Liver (tissue), 9 donors: ENCODE data around the gene KBTBD7. TPM values are rescaled to one million over a fixed set of nuclear protein-coding genes. Genes with fewer than 3 reads are reported as not detected.

ENCODE experiments used
- DNase-seq: peaks from one replicate; pipeline ENCODE4 v3.0.0-alpha.2; 2017; ENCODE audit warnings: low spot score
- H3K27ac ChIP-seq, 2 donors: one replicate each; pipeline ENCODE4 v1.7.0; 2013; ENCODE audit warnings: inconsistent platforms in 2 of 2, low read length in 2 of 2, control low read depth in 1 of 2, low read depth in 1 of 2, mild to moderate bottlenecking in 1 of 2
- H3K27me3 ChIP-seq, 4 donors: one replicate each; pipeline versions ENCODE4 v1.6.1 to v1.7.0; 2013; ENCODE audit warnings: low read length in 3 of 4, inconsistent platforms in 1 of 4, mild to moderate bottlenecking in 1 of 4, moderate library complexity in 1 of 4; ENCODE audit not compliant: control insufficient read depth in 4 of 4, insufficient read depth in 4 of 4
- H3K36me3 ChIP-seq, 4 donors: one replicate each; pipeline versions ENCODE4 v1.6.1 to v1.7.0; 2013; ENCODE audit warnings: low read length in 3 of 4, mild to moderate bottlenecking in 3 of 4, low read depth in 1 of 4, moderate library complexity in 1 of 4; ENCODE audit not compliant: control insufficient read depth in 4 of 4, insufficient read depth in 3 of 4
- H3K4me1 ChIP-seq, 4 donors: one replicate each; pipeline versions ENCODE4 v1.6.1 to v1.7.0; 2013; ENCODE audit warnings: low read length in 3 of 4, mild to moderate bottlenecking in 3 of 4, moderate library complexity in 1 of 4; ENCODE audit not compliant: control insufficient read depth in 4 of 4, insufficient read depth in 4 of 4
- H3K4me3 ChIP-seq, 3 donors: one replicate each; pipeline versions ENCODE4 v1.6.1 to v1.7.0; 2013; ENCODE audit warnings: low read length in 3 of 3, control low read depth in 1 of 3, low read depth in 1 of 3, mild to moderate bottlenecking in 1 of 3
- H3K9ac ChIP-seq, 2 donors: one replicate each; pipeline ENCODE4 v1.7.0; 2013; ENCODE audit warnings: low read length in 2 of 2, mild to moderate bottlenecking in 2 of 2, moderate library complexity in 2 of 2, control low read depth in 1 of 2, low read depth in 1 of 2
- H3K9me3 ChIP-seq, 4 donors: one replicate each; pipeline versions ENCODE4 v1.6.1 to v1.7.0; 2013; ENCODE audit warnings: low read length in 3 of 4; ENCODE audit not compliant: control insufficient read depth in 4 of 4
- ATF3 ChIP-seq: IDR thresholded peaks from 2 replicates; pipeline ENCODE4 v1.6.1; 2016; ENCODE audit warnings: antibody characterized with exemption
- CTCF ChIP-seq: fragments of 150-350 bp; IDR thresholded peaks from 2 replicates; pipeline ENCODE4 v1.5.1; 2017; ENCODE audit warnings: improper control_type of control experiment, low read depth, low read length; ENCODE audit not compliant: missing input control
- EGR1 ChIP-seq, 2 donors: IDR thresholded peaks; 2 replicates each; pipeline ENCODE4 v1.6.1; 2016 to 2018; ENCODE audit warnings: antibody characterized with exemption in 2 of 2, low read depth in 2 of 2
- FOXA1 ChIP-seq: IDR thresholded peaks from 2 replicates; pipeline ENCODE4 v1.6.1; 2016; ENCODE audit warnings: antibody characterized with exemption
- FOXA2 ChIP-seq: IDR thresholded peaks from 2 replicates; pipeline ENCODE4 v1.6.1; 2016; ENCODE audit warnings: antibody characterized with exemption
- GABPA ChIP-seq, 2 donors: IDR thresholded peaks in 1 of 2; conservative IDR thresholded peaks in 1 of 2; 2 replicates each; pipeline ENCODE4 v1.6.1; 2016; ENCODE audit warnings: antibody characterized with exemption in 2 of 2, mild to moderate bottlenecking in 1 of 2, moderate library complexity in 1 of 2
- HNF4G ChIP-seq: IDR thresholded peaks from 2 replicates; pipeline ENCODE4 v1.6.1; 2016; ENCODE audit warnings: antibody characterized with exemption
- JUND ChIP-seq, 2 donors: IDR thresholded peaks; 2 replicates each; pipeline ENCODE4 v1.6.1; 2016; ENCODE audit warnings: antibody characterized with exemption in 2 of 2
- MAX ChIP-seq: IDR thresholded peaks from 2 replicates; pipeline ENCODE4 v1.6.1; 2016; ENCODE audit warnings: antibody characterized with exemption
- NR2F2 ChIP-seq: IDR thresholded peaks from 2 replicates; pipeline ENCODE4 v1.6.1; 2016; ENCODE audit warnings: antibody characterized with exemption
- RAD21 ChIP-seq, 2 donors: IDR thresholded peaks; 2 replicates each; pipeline ENCODE4 v1.6.1; 2016; ENCODE audit warnings: antibody characterized with exemption in 2 of 2, mild to moderate bottlenecking in 2 of 2
- REST ChIP-seq: IDR thresholded peaks from 2 replicates; pipeline ENCODE4 v1.6.1; 2016; ENCODE audit warnings: antibody characterized with exemption, mild to moderate bottlenecking
- RXRA ChIP-seq, 2 donors: IDR thresholded peaks; 2 replicates each; pipeline ENCODE4 v1.6.1; 2017 to 2018; ENCODE audit warnings: antibody characterized with exemption in 2 of 2, mild to moderate bottlenecking in 1 of 2
- SP1 ChIP-seq: IDR thresholded peaks from 2 replicates; pipeline ENCODE4 v1.6.1; 2018; ENCODE audit warnings: antibody characterized with exemption, mild to moderate bottlenecking
- TAF1 ChIP-seq: conservative IDR thresholded peaks from 2 replicates; pipeline ENCODE4 v1.6.1; 2016; ENCODE audit warnings: antibody characterized with exemption, mild to moderate bottlenecking
- YY1 ChIP-seq: IDR thresholded peaks from 2 replicates; pipeline ENCODE4 v1.6.1; 2016; ENCODE audit warnings: antibody characterized with exemption, mild to moderate bottlenecking
- ZBTB33 ChIP-seq: IDR thresholded peaks from 2 replicates; pipeline ENCODE4 v1.6.1; 2016; ENCODE audit warnings: antibody characterized with exemption
- WGBS: extraction: QIAGEN DNeasy Blood & Tissue Kit; methylation state at CpG from one replicate; pipeline ENCODE4 v1.1.7; 2013; 5-methylcytosine and 5-hydroxymethylcytosine counted together
- polyA plus RNA-seq, 2 donors: library from polyadenylated mRNA; stranded (reverse) in 1 of 2; unstranded in 1 of 2; fragments of 200-250 nt in 1 of 2; fragments of >200 nt in 1 of 2; fragmentation: Nextera tagmentation in 1 of 2; extraction: Ambion mirVana in 1 of 2; gene quantifications; one replicate each; pipeline versions ENCODE4 v1.2.1 to v1.2.3, GENCODE V29; 2013 to 2015
- total RNA-seq, 2 donors: library from RNA; depleted of rRNA; stranded (reverse); fragments of >200 nt; gene quantifications; one replicate each; pipeline ENCODE4 v1.2.3, GENCODE V29; 2014
- donor health status: healthy.
- donor health status: healthy.
- donor health status: healthy.
- donor health status: healthy.
- donor health status: healthy.

KBTBD7 gene
- total and polyA plus RNA-seq, 4 donors = 3.3 to 10.1 (median 6.9) TPM

GRCh38 chr13:41188584-41188983 lies 5.8 kb downstream of the KBTBD7 start:
- Histone ChIP-seq H3K4me1 (peaks cover 5 to 27% (median 16%) of the 10 kb centered on the region in 4 donors), H3K9ac (no peak overlapping the region), H3K36me3 (peaks cover 0 to 2% (median 0%) of the 10 kb centered on the region in 4 donors), H3K9me3 (no peaks in the 10 kb centered on the region), H3K27ac (no peak overlapping the region), H3K27me3 (no peaks in the 10 kb centered on the region), H3K4me3 (no peak overlapping the region)
- 92% methylated on average over 6 of the region's 6 CpGs for WGBS
- TF ChIP-seq JUND (IDR thresholded peaks at IDR 0.05) (no peak), TAF1 (no peak), FOXA1 (no peak), HNF4G (no peak), MAX (no peak), NR2F2 (no peak), CTCF (no peak), GABPA (IDR thresholded peaks at IDR 0.05 in 1 of 2, conservative IDR thresholded peaks at IDR 0.05 in 1 of 2) (no peak), RAD21 (IDR thresholded peaks at IDR 0.05) (no peak), SP1 (no peak), RXRA (IDR thresholded peaks at IDR 0.05) (no peak), ATF3 (no peak), ZBTB33 (no peak), FOXA2 (no peak), REST (no peak), EGR1 (IDR thresholded peaks at IDR 0.05; ENCODE audit: low read depth in 2 of 2) (no peak)
- DNase-seq = no peak

GRCh38 chr13:41186481-41186880 lies 7.9 kb downstream of the KBTBD7 start:
- peaks cover 0 to 7% (median 0%) of the 10 kb centered on the region in 4 donors for H3K4me1 ChIP-seq
- no peaks in the 10 kb centered on the region for H3K27me3 ChIP-seq
- no peak overlapping the region for H3K4me3 ChIP-seq
- WGBS = 89% methylated on average over 3 of the region's 3 CpGs
- H3K9ac ChIP-seq = no peak overlapping the region
- no peaks in the 10 kb centered on the region for H3K9me3 ChIP-seq
- no peak for DNase-seq
- H3K27ac ChIP-seq = no peak overlapping the region
- no peaks in the 10 kb centered on the region for H3K36me3 ChIP-seq
- TF ChIP-seq YY1 = no peak
- no peak for TF ChIP-seq REST
- no peak for TF ChIP-seq FOXA2
- no peak for TF ChIP-seq FOXA1
- no peak for TF ChIP-seq ATF3
- TF ChIP-seq GABPA (IDR thresholded peaks at IDR 0.05 in 1 of 2, conservative IDR thresholded peaks at IDR 0.05 in 1 of 2) = no peak
- no peak for TF ChIP-seq CTCF
